ENCODE data around the gene PWP1.

DNA sequence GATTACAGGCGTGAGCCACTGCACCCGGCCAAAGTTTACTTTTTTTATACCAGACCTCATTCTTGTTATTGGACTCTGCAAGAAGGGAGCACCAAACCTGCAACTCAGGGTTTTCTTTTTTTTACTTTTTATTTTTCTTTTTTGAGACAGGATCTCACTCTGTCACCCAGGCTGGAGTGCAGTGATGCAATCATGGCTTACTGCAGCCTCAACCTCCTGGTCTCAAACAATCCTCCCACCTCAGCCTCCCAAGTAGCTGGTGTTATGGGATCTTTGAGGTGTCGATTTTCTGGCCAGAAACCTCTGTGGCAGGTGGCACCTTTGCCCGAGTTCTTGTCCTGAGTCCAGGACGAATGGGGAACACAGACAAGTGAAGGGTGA lies 4.2 kb upstream of the PWP1 start:
- TF ChIP-seq MAX (IDR thresholded peaks at IDR 0.05; ENCODE audit: low read depth, low read length), result no peak
- TF ChIP-seq POLR2A (IDR thresholded peaks at IDR 0.05; ENCODE audit: extremely low read depth, insufficient read length), result no peak

All from NB4 (cell line).